DMS53 treated with DMSO at 0.1 percent for 48 hours (cell line): ENCODE data around the gene NOTCH2.

Experiments
- DNase-seq: peaks from one replicate; lab custom pipeline; 2025; ENCODE audit not compliant: unreplicated experiment; lab: John Stamatoyannopoulos, UW

NOTCH2 gene

GRCh38 chr1:119948342-119949214, 120.9 kb downstream of the NOTCH2 start:
- DNase-seq = peak; percentile 3

- no peak for DNase-seq
These were observed 122.0 kb downstream of the NOTCH2 start for GRCh38 chr1:119947468-119947867.

- no peak for DNase-seq
These were observed 122.7 kb downstream of the NOTCH2 start for GRCh38 chr1:119946724-119947123.

- no peak for DNase-seq
These were observed 126.2 kb downstream of the NOTCH2 start for GRCh38 chr1:119943216-119943615.

GRCh38 chr1:119941392-119941791, 128.1 kb downstream of the NOTCH2 start:
- DNase-seq = no peak

GRCh38 chr1:119940697-119941096, 128.8 kb downstream of the NOTCH2 start:
- no peak for DNase-seq

- no peak for DNase-seq
These were observed 132.3 kb downstream of the NOTCH2 start for GRCh38 chr1:119937198-119937597.

- no peak for DNase-seq
These were observed 133.5 kb downstream of the NOTCH2 start for GRCh38 chr1:119935915-119936314.

- DNase-seq = no peak
These were observed 134.1 kb downstream of the NOTCH2 start for GRCh38 chr1:119935373-119935772.

GRCh38 chr1:119933397-119933796, 136.1 kb downstream of the NOTCH2 start:
- no peak for DNase-seq

- no peak for DNase-seq
These were observed 139.7 kb downstream of the NOTCH2 start for GRCh38 chr1:119929643-119930315.

- no peak for DNase-seq
These were observed 142.9 kb downstream of the NOTCH2 start for GRCh38 chr1:119926553-119926952.

GRCh38 chr1:119924948-119925898, 144.2 kb downstream of the NOTCH2 start:
- no peak for DNase-seq

- DNase-seq = no peak
These were observed 149.1 kb downstream of the NOTCH2 start for GRCh38 chr1:119920104-119920968.

GRCh38 chr1:119919241-119919640, 150.2 kb downstream of the NOTCH2 start:
- no peak for DNase-seq

GRCh38 chr1:119918301-119918700, 151.2 kb downstream of the NOTCH2 start:
- DNase-seq = no peak

- DNase-seq = no peak
These were observed 152.0 kb downstream of the NOTCH2 start for GRCh38 chr1:119917304-119918055.

- DNase-seq = no peak
These were observed 153.9 kb downstream of the NOTCH2 start for GRCh38 chr1:119915517-119915916.

- no peak for DNase-seq
These were observed 155.4 kb downstream of the NOTCH2 start for GRCh38 chr1:119914071-119914470.

GRCh38 chr1:119912963-119913362, 156.5 kb downstream of the NOTCH2 start:
- no peak for DNase-seq
